Ishikawa (cell line): ENCODE data around the gene GTF3C1.

ENCODE experiments used
- CEBPB ChIP-seq: IDR thresholded peaks from 2 replicates; pipeline ENCODE4 v1.6.1; 2012
- CREB1 ChIP-seq: IDR thresholded peaks from 2 replicates; pipeline ENCODE4 v1.6.1; 2012; ENCODE audit warnings: low read depth
- EGR1 ChIP-seq: IDR thresholded peaks from 2 replicates; pipeline ENCODE4 v1.6.1; 2012
- EP300 ChIP-seq: IDR thresholded peaks from 2 replicates; pipeline ENCODE4 v1.6.1; 2012; ENCODE audit warnings: borderline replicate concordance
- FOXM1 ChIP-seq: IDR thresholded peaks from 2 replicates; pipeline ENCODE4 v1.6.1; 2012; ENCODE audit warnings: low read depth, borderline replicate concordance
- MAX ChIP-seq: IDR thresholded peaks from 2 replicates; pipeline ENCODE4 v1.6.1; 2012
- NFIC ChIP-seq: IDR thresholded peaks from 2 replicates; pipeline ENCODE4 v1.6.1; 2012
- RAD21 ChIP-seq: IDR thresholded peaks from 2 replicates; pipeline ENCODE4 v1.6.1; 2012; ENCODE audit warnings: low read depth
- REST ChIP-seq: IDR thresholded peaks from 2 replicates; pipeline ENCODE4 v1.6.1; 2012; ENCODE audit warnings: low read depth, mild to moderate bottlenecking
- TAF1 ChIP-seq: IDR thresholded peaks from 2 replicates; pipeline ENCODE4 v1.6.1; 2012; ENCODE audit warnings: low read depth, mild to moderate bottlenecking
- TCF12 ChIP-seq: IDR thresholded peaks from 2 replicates; pipeline ENCODE4 v1.6.1; 2012; ENCODE audit warnings: low read depth
- TEAD4 ChIP-seq: IDR thresholded peaks from 2 replicates; pipeline ENCODE4 v1.6.1; 2012
- USF1 ChIP-seq: IDR thresholded peaks from 2 replicates; pipeline ENCODE4 v1.6.1; 2012
- YY1 ChIP-seq: IDR thresholded peaks from 2 replicates; pipeline ENCODE4 v1.6.1; 2012; ENCODE audit warnings: low read depth
- ZBTB7A ChIP-seq: IDR thresholded peaks from 2 replicates; pipeline ENCODE4 v1.6.1; 2012; ENCODE audit warnings: low read depth

Gene GTF3C1

GRCh38 chr16:27551036-27551435 is 1.3 kb upstream of the GTF3C1 start:
- no peak for TF ChIP-seq ZBTB7A
- no peak for TF ChIP-seq CEBPB
- no peak for TF ChIP-seq TAF1
- TF ChIP-seq MAX, result no peak
- no peak for TF ChIP-seq EP300
- TF ChIP-seq EGR1, result no peak
- no peak for TF ChIP-seq RAD21
- TF ChIP-seq USF1, result no peak
- TF ChIP-seq YY1, result no peak
- no peak for TF ChIP-seq CREB1
- no peak for TF ChIP-seq NFIC
- TF ChIP-seq REST, result no peak
- TF ChIP-seq FOXM1, result no peak
- TF ChIP-seq TEAD4, result no peak
- TF ChIP-seq TCF12, result no peak

GRCh38 chr16:27550582-27550920 is 838 bp upstream of the GTF3C1 start:
- TF ChIP-seq TAF1, result no peak

GRCh38 chr16:27549464-27549745 is 308 bp downstream of the GTF3C1 start:
- TF ChIP-seq TAF1 (no peak), RAD21 (no peak), EP300 (no peak), CREB1 (no peak), TCF12 (no peak), NFIC (no peak), EGR1 (no peak), TEAD4 (no peak), MAX (no peak), YY1 (no peak), USF1 (no peak), CEBPB (no peak), REST (no peak), FOXM1 (no peak), ZBTB7A (no peak)

GRCh38 chr16:27547851-27548250 is 1.9 kb downstream of the GTF3C1 start:
- TF ChIP-seq NFIC (no peak), CEBPB (no peak), TEAD4 (no peak), EGR1 (no peak), RAD21 (no peak)

- TF ChIP-seq ZBTB7A (no peak), TCF12 (no peak), TAF1 (no peak), MAX (no peak), RAD21 (no peak), CEBPB (no peak), TEAD4 (no peak), CREB1 (no peak), NFIC (no peak), USF1 (no peak), YY1 (no peak), REST (no peak), EP300 (no peak), FOXM1 (no peak), EGR1 (no peak)
Measured at GRCh38 chr16:27547134-27547533, 2.6 kb downstream of the GTF3C1 start.
